ENCODE results near the gene NBEA.

The NBEA gene

GRCh38 chr13:35712907-35713761 is 771.1 kb downstream of the NBEA start:
- DNase-seq (ENCODE audit: low read depth), result peak; percentile 56
- TF ChIP-seq CTCF (conservative IDR thresholded peaks at IDR 0.05; ENCODE audit: low read depth, low read length), result no peak
- H3K4me3 ChIP-seq (ENCODE audit: low read depth, low read length), result no peak overlapping the region

GRCh38 chr13:35714121-35714520 is 772.1 kb downstream of the NBEA start:
- no peak for TF ChIP-seq CTCF (conservative IDR thresholded peaks at IDR 0.05; ENCODE audit: low read depth, low read length)
- DNase-seq (ENCODE audit: low read depth), result no peak
- H3K4me3 ChIP-seq (ENCODE audit: low read depth, low read length), result no peak overlapping the region

GRCh38 chr13:35714588-35715377 is 772.7 kb downstream of the NBEA start:
- no peak for TF ChIP-seq CTCF (conservative IDR thresholded peaks at IDR 0.05; ENCODE audit: low read depth, low read length)
- DNase-seq (ENCODE audit: low read depth), result no peak
- no peak overlapping the region for H3K4me3 ChIP-seq (ENCODE audit: low read depth, low read length)

- TF ChIP-seq CTCF (conservative IDR thresholded peaks at IDR 0.05; ENCODE audit: low read depth, low read length), result no peak
- H3K4me3 ChIP-seq (ENCODE audit: low read depth, low read length), result no peak overlapping the region
- peak; percentile 37 for DNase-seq (ENCODE audit: low read depth)
Measured at GRCh38 chr13:35716186-35716585, 774.1 kb downstream of the NBEA start.

- no peak for DNase-seq (ENCODE audit: low read depth)
- H3K4me3 ChIP-seq (ENCODE audit: low read depth, low read length), result no peak overlapping the region
- TF ChIP-seq CTCF (conservative IDR thresholded peaks at IDR 0.05; ENCODE audit: low read depth, low read length), result no peak
Measured at GRCh38 chr13:35716729-35717128, 774.7 kb downstream of the NBEA start.

- no peak overlapping the region for H3K4me3 ChIP-seq (ENCODE audit: low read depth, low read length)
- TF ChIP-seq CTCF (conservative IDR thresholded peaks at IDR 0.05; ENCODE audit: low read depth, low read length), result peak; percentile 16
- DNase-seq (ENCODE audit: low read depth), result no peak
Measured at GRCh38 chr13:35718084-35718483, 776.0 kb downstream of the NBEA start.

All from choroid plexus epithelial cell (primary cell).